ENCODE results near the gene GDAP2. TPM values are rescaled to one million over a fixed set of nuclear protein-coding genes. Genes with fewer than 3 reads are reported as not detected.

GDAP2 gene
- polyA plus RNA-seq, 3 donors, result 17.8 to 28.7 (median 21.1) TPM

- Histone ChIP-seq H3K4me3 (replicated peaks in 1 of 3; ENCODE audit: low read depth in 2 of 3, low read length in 3 of 3) (no peak overlapping the region), H3K27ac (ENCODE audit: low read depth in 1 of 2, low read length in 2 of 2) (no peak overlapping the region), H3K27me3 (ENCODE audit: control insufficient read depth in 2 of 2, insufficient read depth in 2 of 2, low read length in 2 of 2) (no peaks in the 10 kb centered on the region), H3K79me2 (ENCODE audit: insufficient read depth, low read length) (no peaks in the 10 kb centered on the region), H4K20me1 (ENCODE audit: insufficient read depth, low read length) (no peaks in the 10 kb centered on the region), H3K4me1 (ENCODE audit: control insufficient read depth in 1 of 2, insufficient read depth in 2 of 2, low read length in 2 of 2) (peaks cover 0 to 5% of the 10 kb centered on the region in 2 donors), H3K9me3 (replicated peaks in 1 of 2; ENCODE audit: control insufficient read depth in 1 of 2, insufficient read depth in 1 of 2, low read length in 2 of 2) (no peaks in the 10 kb centered on the region), H3K4me2 (replicated peaks; ENCODE audit: extremely low read depth, low read length, poor library complexity, severe bottlenecking) (no peak overlapping the region), H3K9ac (ENCODE audit: insufficient read depth, low read length, poor library complexity, severe bottlenecking) (no peak overlapping the region), H3K36me3 (replicated peaks in 1 of 2; ENCODE audit: control insufficient read depth in 1 of 2, insufficient read depth in 2 of 2, low read length in 2 of 2) (no peaks in the 10 kb centered on the region), H2AFZ (ENCODE audit: insufficient read depth, low read depth, low read length, poor library complexity, severe bottlenecking) (no peak overlapping the region)
- Mint-ChIP-seq H3K4me1 (peaks cover 13% of the 10 kb centered on the region), H3K27ac (no peak overlapping the region), H3K4me3 (no peak overlapping the region), H3K36me3 (no peaks in the 10 kb centered on the region), H3K27me3 (ENCODE audit: low read depth in 3 of 3) (peaks cover 1 to 8% (median 4%) of the 10 kb centered on the region in 3 donors), H3K9me3 (peaks cover 0 to 2% (median 0%) of the 10 kb centered on the region in 7 donors)
- intact Hi-C loops (cut with micrococcal nuclease), result no loop called here
- no peak for TF ChIP-seq CTCF (IDR thresholded peaks at IDR 0.05)
- DNase-seq, result no peak
These were observed 42.4 kb upstream of the GDAP2 start for GRCh38 chr1:117971777-117972176.

GRCh38 chr1:117970252-117970651 lies 40.8 kb upstream of the GDAP2 start:
- peaks cover 13% of the 10 kb centered on the region for H3K4me1 Mint-ChIP-seq
- H3K36me3 ChIP-seq (replicated peaks in 1 of 2; ENCODE audit: control insufficient read depth in 1 of 2, insufficient read depth in 2 of 2, low read length in 2 of 2), result no peaks in the 10 kb centered on the region
- no peak overlapping the region for H3K9ac ChIP-seq (ENCODE audit: insufficient read depth, low read length, poor library complexity, severe bottlenecking)
- no peak overlapping the region for H3K27ac ChIP-seq (ENCODE audit: low read depth in 1 of 2, low read length in 2 of 2)
- H3K79me2 ChIP-seq (ENCODE audit: insufficient read depth, low read length), result no peaks in the 10 kb centered on the region
- H3K4me3 Mint-ChIP-seq, result no peak overlapping the region
- H2AFZ ChIP-seq (ENCODE audit: insufficient read depth, low read depth, low read length, poor library complexity, severe bottlenecking), result no peak overlapping the region
- H4K20me1 ChIP-seq (ENCODE audit: insufficient read depth, low read length), result no peaks in the 10 kb centered on the region
- no peaks in the 10 kb centered on the region for H3K9me3 ChIP-seq (replicated peaks in 1 of 2; ENCODE audit: control insufficient read depth in 1 of 2, insufficient read depth in 1 of 2, low read length in 2 of 2)
- no peak overlapping the region for H3K4me2 ChIP-seq (replicated peaks; ENCODE audit: extremely low read depth, low read length, poor library complexity, severe bottlenecking)
- intact Hi-C loops (cut with micrococcal nuclease), result no loop called here
- TF ChIP-seq CTCF (IDR thresholded peaks at IDR 0.05), result no peak
- H3K27me3 Mint-ChIP-seq (ENCODE audit: low read depth in 3 of 3), result peaks cover 1 to 8% (median 4%) of the 10 kb centered on the region in 3 donors
- H3K36me3 Mint-ChIP-seq, result peaks cover 0 to 2% of the 10 kb centered on the region in 2 donors
- peaks cover 0 to 5% of the 10 kb centered on the region in 2 donors for H3K4me1 ChIP-seq (ENCODE audit: control insufficient read depth in 1 of 2, insufficient read depth in 2 of 2, low read length in 2 of 2)
- H3K27ac Mint-ChIP-seq, result peak overlapping the region in 1 of 7 donors; percentile 74
- peaks cover 0 to 2% (median 0%) of the 10 kb centered on the region in 7 donors for H3K9me3 Mint-ChIP-seq
- DNase-seq, result no peak
- WGBS (ENCODE audit: insufficient coverage), result 96% methylated on average over 7 of the region's 9 CpGs
- no peaks in the 10 kb centered on the region for H3K27me3 ChIP-seq (ENCODE audit: control insufficient read depth in 2 of 2, insufficient read depth in 2 of 2, low read length in 2 of 2)
- no peak overlapping the region for H3K4me3 ChIP-seq (replicated peaks in 1 of 3; ENCODE audit: low read depth in 2 of 3, low read length in 3 of 3)

Measured in CD14-positive monocyte (primary cell).